ENCODE data around the gene PATE4.
A peak's percentile ranks its signal among the peaks of the same experiment; 100 is the strongest.

PATE4 gene

DNA sequence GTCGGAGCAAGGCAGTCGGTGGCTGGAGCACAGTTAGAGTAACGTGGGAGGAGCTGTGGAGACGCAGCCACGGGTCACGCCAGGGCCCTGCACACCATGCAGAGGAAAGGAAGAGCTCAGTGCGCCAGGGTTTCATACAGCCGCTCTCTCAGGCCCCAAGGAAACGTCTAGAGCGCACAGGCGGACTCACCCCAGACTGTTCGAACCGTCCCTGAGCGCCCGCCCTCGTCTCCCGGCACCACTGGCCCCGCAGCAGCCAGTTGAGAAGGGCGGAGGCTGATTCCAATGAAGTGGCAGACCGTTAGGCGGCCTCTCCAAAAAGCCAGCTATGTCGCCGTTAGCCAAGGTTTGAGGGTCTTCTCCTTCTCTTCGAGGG is 53.9 kb downstream of the PATE4 start:
- DNase-seq (ENCODE audit: low read depth, low spot score) = no peak
- H3K27ac ChIP-seq = no peak overlapping the region

- H3K27ac ChIP-seq = peak within 1 kb of the TSS; percentile 74
- DNase-seq (ENCODE audit: low read depth, low spot score) = peak; percentile 89
These were observed 54.5 kb downstream of the PATE4 start, which contains the start of gene HYLS1 for GRCh38 chr11:125887373-125888324. Gene HYLS1 (plus strand): TSS chr11:125887668. CDS start chr11:125899369, 11,701 bp downstream.

Data from epithelial cell of prostate (primary cell).